Measurements from ENCODE around the gene ZSCAN10.
"Not testable (repeated sequence)": the region's sequence is repeated elsewhere in the genome, so short reads cannot be mapped to it uniquely, and the experiment has no call there.

Gene ZSCAN10

DNA sequence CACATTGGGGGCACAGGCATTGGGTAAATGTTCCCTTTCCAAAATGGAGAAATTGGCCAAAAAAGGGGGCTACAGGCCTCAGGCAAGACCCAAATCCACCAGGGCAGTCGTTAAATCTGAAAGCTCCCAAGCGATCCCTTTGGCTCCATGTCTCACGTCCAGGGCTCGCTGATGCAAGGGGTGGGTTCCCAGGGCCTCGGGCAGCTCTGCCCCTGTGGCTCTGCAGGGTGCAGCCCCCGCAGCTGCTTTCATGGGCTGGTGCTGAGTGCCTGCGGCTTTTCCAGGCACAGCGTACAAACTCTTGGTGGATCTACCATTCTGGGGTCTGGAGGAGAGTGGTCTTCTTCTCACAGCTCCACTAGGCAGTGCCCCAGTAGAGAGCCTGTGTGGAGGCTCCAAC is 15.7 kb downstream of the ZSCAN10 start:
- FAIRE-seq, result not testable (repeated sequence)

- not testable (repeated sequence) for FAIRE-seq
These were observed 17.1 kb downstream of the ZSCAN10 start for GRCh38 chr16:3081957-3082356.

- no peak for FAIRE-seq
These were observed 19.1 kb downstream of the ZSCAN10 start for GRCh38 chr16:3080024-3080423.

- no peak for FAIRE-seq
These were observed 22.5 kb downstream of the ZSCAN10 start for GRCh38 chr16:3076577-3076976.

- FAIRE-seq, result not testable (repeated sequence)
These were observed 23.1 kb downstream of the ZSCAN10 start for GRCh38 chr16:3075946-3076345.

DNA sequence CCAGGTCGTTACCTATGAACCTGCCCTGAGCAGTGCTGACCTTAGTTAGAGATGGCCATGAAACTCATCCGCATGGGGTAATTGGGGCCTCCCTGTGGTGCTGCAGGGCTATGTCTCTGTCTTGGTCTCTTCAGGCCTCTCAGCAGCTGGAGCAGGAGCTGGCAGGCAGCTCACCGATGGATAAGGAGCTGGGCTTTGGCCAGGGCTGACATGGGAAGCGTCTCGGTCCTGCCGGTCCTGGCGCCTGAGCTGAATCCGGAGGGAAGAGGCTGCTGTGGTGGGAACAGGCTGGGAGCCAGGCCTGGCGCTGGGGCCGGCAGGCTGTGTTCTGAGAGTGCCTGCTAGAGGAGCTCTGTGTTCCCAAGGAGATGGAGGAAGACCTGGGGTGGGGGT is 23.6 kb downstream of the ZSCAN10 start:
- FAIRE-seq, result no peak

DNA sequence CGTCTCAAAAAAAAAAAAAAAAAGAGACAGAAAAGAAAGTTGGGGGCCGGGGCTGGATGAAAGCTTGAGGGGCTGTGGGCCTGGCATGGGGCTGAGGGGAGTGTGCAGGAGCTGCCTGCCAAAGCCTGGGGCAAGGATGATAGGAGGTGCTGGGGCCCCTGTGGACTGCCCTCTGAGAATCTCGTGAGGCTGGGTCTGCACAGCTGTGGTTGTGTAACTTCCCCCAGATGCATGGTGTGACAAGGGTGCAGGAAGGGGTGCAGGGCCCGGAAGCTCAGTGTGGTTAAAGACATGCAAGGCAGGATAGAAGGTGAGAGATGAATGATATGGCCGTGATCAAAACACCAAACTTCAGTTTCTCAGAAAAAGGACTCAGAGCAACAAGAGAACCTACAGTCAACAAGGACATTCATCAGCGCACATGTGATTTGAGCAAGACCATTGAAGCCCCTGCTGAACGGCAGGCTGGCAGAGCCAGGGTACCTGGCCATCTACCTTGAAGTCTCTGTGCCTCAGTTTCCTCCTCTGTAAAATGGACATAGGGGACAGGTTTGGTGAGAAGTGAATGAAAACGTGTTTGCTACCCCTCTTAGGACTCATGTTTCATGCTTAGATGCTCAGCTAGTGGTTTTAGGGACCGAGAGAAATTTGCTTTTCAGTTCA is 24.1 kb downstream of the ZSCAN10 start:
- FAIRE-seq, result no peak

DNA sequence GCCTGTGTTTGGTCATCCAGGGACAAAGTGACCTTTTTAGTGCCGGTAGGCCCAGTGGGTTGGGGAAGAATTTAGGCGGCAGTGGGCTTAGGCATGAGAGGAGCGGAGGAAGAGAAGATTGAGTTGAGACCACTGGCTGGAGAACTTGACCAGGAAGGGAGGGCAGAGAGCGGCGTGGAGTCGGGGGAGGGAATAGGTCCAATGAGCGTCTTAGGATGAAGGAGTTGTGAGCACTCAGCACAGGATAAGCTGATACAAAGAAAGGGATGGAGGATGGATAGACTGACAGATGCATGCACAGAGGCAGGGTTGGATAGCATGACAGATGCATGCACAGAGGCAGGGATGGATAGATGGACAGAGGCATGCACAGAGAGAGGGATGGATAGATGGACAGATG is 25.6 kb downstream of the ZSCAN10 start:
- no peak for FAIRE-seq

DNA sequence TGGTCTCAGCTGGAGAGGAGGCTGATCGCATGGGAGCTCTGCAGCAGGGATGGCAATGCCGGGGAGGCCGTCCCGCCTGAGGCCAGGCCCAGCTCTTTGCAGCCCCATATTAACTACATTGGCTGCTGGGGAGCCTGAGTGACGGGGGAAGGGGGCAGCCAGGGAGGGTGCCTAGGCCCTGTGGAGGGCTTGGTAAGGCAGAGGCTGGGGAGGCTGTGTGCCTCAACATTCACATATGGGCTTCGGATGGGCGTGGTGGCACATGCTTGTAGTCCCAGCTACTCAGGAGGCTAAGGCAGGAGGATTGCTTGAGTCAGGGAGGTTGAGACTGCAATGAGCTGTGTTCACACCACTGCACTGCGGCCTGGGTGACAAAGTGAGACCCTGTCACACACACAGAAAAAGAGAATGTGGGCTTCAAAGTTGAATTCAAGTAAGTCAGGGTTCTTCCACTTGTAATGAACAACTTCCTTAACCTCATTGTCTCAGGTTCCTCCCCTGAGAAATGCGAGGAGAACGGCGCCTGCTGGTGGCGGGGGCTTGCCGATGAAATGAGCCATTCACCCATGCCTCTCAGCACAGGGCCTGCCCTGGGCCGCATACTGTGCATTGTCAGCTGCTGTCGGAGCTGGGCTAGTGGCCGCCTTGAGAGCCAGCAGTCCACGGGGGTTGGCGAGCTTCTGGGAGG is 26.4 kb downstream of the ZSCAN10 start:
- FAIRE-seq, result not testable (repeated sequence)

DNA sequence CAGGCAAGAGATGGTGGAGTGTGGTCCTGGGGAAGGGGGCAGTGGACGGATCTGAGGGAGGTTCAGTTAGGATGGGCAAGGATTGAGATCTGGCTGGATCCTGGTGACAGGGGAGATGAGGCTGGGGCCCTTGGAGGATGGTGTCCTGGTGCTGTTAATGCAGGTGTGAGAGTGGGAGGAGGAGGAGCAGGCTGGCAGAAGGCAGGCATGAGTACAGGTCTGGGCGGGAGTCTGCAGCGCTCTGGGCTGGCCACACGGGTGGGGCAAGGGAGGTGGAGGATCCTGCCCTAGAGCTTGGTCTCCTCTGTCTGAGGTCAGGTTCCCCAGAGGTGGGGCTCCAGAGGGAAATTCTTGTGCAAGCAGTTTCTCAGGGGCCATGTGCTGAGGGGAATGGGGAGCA is 26.9 kb downstream of the ZSCAN10 start:
- FAIRE-seq, result not testable (repeated sequence)

- FAIRE-seq, result no peak
These were observed 27.4 kb downstream of the ZSCAN10 start for GRCh38 chr16:3071655-3072054.

DNA sequence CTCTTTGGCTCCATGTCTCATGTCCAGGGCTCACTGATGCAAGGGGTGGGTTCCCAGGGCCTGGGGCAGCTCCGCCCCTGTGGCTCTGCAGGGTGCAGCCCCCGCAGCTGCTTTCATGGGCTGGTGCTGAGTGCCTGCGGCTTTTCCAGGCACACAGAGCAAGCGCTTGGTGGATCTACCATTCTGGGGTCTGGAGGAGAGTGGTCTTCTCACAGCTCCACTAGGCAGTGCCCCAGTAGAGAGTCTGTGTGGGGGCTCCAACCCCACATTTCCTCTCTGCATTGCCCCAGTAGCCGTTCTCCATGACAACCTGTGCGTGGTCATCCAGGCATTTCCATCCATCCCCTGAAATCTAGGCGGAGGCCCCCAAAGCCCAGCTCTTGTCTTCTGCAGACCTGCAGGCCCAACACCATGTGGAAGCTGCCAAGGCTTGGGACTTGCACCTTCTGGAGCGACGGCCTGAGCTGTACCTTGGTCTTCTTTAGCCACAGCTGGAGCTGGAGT is 28.4 kb downstream of the ZSCAN10 start:
- FAIRE-seq, result no peak

DNA sequence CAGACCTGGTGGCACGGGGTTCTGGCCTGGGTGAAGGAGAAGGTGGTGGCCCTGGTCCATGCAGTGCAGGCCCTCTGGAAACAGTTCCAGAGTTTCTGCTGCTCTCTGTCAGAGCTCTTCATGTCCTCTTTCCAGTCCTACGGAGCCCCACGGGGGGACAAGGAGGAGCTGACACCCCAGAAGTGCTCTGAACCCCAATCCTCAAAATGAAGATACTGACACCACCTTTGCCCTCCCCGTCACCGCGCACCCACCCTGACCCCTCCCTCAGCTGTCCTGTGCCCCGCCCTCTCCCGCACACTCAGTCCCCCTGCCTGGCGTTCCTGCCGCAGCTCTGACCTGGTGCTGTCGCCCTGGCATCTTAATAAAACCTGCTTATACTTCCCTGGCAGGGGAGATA is 29.9 kb downstream of the ZSCAN10 start:
- FAIRE-seq, result not testable (repeated sequence)

- FAIRE-seq, result no peak
These were observed 30.6 kb downstream of the ZSCAN10 start for GRCh38 chr16:3068487-3068886.

DNA sequence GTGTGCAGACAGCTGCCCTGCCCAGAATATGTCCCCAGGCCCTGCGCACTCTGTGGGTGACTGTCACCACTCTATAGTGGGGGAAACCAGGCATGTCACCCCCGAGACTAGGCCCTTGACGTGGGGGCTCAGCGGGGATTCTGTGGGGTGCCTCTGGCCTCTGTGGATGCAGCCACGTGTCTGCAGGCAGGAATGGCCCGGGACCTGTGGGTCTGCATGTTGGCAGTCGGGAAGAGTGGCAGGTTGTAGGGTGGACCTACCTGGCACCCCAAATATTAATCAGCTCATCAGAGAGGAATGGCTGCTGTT is 32.7 kb downstream of the ZSCAN10 start:
- FAIRE-seq, result no peak

DNA sequence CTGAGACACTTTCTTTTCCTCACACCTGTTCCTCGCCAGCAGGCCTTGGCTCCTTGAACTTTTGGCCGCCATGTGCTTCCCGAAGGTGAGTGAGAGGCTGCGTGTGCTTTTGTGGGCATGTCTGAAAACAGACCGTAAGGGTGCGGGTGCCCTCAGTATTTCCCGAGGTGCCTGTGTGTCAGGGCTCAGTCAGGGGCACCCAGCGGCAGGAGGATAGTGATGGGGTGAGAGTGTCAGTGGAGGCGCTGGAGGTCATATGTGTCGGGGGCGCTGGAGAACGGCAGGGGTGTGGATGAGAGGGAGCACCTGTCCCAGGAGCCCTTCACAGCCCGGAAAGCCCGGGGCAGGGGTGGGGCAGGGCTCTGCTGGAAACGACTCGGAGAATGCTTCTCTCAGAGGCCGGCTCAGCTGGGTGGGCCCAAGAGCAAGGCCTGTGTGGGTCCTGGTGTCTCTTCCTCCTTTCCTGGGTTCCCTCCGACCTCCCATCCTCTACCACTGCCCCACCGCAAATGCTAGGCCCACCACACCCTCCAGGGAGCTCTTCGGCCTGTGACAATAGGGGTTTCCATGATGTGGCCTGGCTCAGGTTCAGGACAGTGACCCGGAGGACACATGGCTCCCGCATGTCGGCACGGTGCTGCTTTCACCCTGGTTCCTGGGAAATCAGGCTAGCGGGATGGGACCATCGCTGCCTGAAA is 33.2 kb downstream of the ZSCAN10 start:
- no peak for FAIRE-seq

GRCh38 chr16:3065069-3065741 is 33.9 kb downstream of the ZSCAN10 start, which contains the start of gene IL32:
Gene IL32 (plus strand): TSS chr16:3065640. CDS start chr16:3065812, 172 bp downstream.
- no peak for FAIRE-seq

GRCh38 chr16:3063625-3064386 is 35.3 kb downstream of the ZSCAN10 start:
- no peak for FAIRE-seq

DNA sequence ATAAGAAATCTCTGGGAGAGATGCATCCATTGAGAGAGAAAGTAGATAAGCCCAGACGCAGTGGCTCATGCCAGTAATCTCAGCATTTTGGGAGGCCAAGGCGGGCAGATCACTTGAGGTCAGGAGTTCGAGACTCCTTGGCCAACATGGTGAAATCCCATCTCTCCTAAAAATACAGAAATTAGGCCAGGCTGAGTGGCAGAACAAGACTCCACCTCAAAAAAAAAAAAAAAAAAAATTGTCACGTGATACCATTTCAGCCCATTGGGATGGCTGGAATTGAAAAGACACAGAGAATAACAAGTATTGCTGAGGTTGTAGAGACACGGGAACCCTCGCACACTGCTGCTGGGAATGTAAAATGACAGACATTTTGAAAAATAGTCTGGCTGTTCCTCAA is 36.5 kb downstream of the ZSCAN10 start:
- no peak for FAIRE-seq

DNA sequence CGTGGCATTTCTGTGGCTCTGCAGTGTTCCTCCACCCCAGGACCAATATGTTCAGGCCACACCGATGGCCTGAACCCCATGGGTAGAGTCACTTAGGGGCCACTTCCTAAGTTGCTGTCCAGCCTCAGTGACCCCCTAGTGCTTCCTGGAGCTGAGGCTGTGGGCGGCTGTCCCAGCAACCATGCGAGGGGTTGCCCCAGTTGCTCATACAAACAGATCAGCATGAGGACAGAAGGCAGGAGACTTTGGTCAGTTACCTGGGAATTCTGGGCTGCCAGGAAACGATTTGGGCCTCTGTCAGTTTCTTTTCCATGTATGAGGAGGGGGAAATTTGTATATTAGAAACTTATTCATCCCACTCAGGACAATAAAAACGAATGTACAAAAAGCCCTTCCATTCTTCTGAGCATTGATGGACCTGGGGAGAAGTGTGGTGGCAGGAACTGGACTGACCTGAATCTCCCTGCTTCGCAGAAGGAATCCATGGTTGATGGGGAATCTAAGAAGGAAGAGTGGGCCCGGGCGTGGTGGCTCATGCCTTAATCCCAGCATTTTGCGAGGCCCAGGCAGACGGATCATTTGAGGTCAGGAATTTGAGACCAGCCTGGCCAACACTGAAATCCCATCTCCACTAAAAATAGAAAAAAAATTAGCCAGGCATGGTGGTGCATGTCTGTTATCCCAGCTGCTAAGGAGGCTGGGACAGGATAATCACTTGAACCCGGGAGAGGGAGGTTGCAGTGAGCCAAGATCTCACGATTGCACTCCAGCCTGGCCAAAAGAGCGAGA is 38.6 kb downstream of the ZSCAN10 start:
- FAIRE-seq, result no peak

DNA sequence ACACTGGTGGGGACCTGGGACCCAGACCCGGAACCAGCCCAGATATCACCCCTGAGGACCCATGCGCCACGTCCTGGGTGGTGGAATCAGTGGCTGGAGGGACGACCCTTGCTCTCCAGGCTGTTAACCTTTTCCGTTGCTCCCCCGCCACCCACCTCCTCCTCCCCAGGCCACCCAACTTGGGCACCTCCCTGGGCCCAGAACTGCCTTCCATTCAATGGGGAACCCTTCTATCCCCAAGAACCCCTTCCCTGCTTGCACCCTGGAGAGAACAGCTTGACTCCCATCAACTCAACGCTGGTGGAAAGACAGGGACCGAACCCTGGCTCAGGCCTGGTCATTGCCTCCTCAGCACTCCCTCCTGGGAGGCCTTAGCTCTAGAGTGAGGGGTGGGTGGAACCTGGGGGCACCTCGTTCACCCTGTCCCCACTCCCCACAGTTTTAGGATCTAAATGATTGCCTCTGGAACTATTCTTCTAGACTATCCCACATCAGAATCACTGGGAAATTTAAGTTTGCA is 39.3 kb downstream of the ZSCAN10 start:
- FAIRE-seq, result no peak

Measured in endometrium (tissue), 2 donors.